Trophoblast cell (in vitro differentiated cells and primary cell): Measurements from ENCODE around the gene PCDHGA4.
"Not testable (repeated sequence)": the region's sequence is repeated elsewhere in the genome, so short reads cannot be mapped to it uniquely, and the experiment has no call there.

Source experiments
- DNase-seq, 2 donors: peaks; one replicate each; pipeline ENCODE4 v3.0.0-alpha.2; 2016
- H2AFZ ChIP-seq: 2 replicates; pipeline ENCODE4 v1.6.1; 2013; ENCODE audit warnings: low read length, moderate library complexity, mild to moderate bottlenecking; ENCODE audit not compliant: insufficient read depth, poor library complexity
- H2AK5ac ChIP-seq: 2 replicates; pipeline ENCODE4 v1.6.1; 2013; ENCODE audit warnings: mild to moderate bottlenecking, low read length
- H2BK120ac ChIP-seq: 2 replicates; pipeline ENCODE4 v1.6.1; 2013; ENCODE audit warnings: low read length, mild to moderate bottlenecking, moderate library complexity; ENCODE audit not compliant: insufficient read depth, poor library complexity
- H2BK12ac ChIP-seq: 2 replicates; pipeline ENCODE4 v1.6.1; 2013; ENCODE audit warnings: mild to moderate bottlenecking, low read length, moderate library complexity
- H2BK5ac ChIP-seq: 2 replicates; pipeline ENCODE4 v1.6.1; 2013; ENCODE audit warnings: low read length, low read depth, moderate library complexity, mild to moderate bottlenecking; ENCODE audit not compliant: poor library complexity
- H3K14ac ChIP-seq: 2 replicates; pipeline ENCODE4 v1.6.1; 2013; ENCODE audit warnings: mild to moderate bottlenecking, low read length
- H3K18ac ChIP-seq: 2 replicates; pipeline ENCODE4 v1.6.1; 2013; ENCODE audit warnings: mild to moderate bottlenecking, low read length
- H3K23ac ChIP-seq: 2 replicates; pipeline ENCODE4 v1.6.1; 2013; ENCODE audit warnings: low read length
- H3K27ac ChIP-seq: 2 replicates; pipeline ENCODE4 v1.5.1; 2013; ENCODE audit warnings: low read depth, mild to moderate bottlenecking, inconsistent platforms, low read length, moderate library complexity
- H3K27me3 ChIP-seq: 2 replicates; pipeline ENCODE4 v1.6.1; 2013; ENCODE audit warnings: inconsistent platforms, mild to moderate bottlenecking, low read length, moderate library complexity; ENCODE audit not compliant: insufficient read depth
- H3K36me3 ChIP-seq, 2 experiments: 1 replicate in 1 of 2; 2 replicates in 1 of 2; pipeline ENCODE4 v1.6.1; 2013; ENCODE audit warnings: low read length in 2 of 2, mild to moderate bottlenecking in 2 of 2, moderate library complexity in 1 of 2; ENCODE audit not compliant: insufficient read depth in 2 of 2, control insufficient read depth in 1 of 2
- H3K4ac ChIP-seq: 2 replicates; pipeline ENCODE4 v1.6.1; 2013; ENCODE audit warnings: low read depth, mild to moderate bottlenecking, low read length, moderate library complexity
- H3K4me1 ChIP-seq, 2 experiments: 1 replicate in 1 of 2; 2 replicates in 1 of 2; pipeline ENCODE4 v1.6.1; 2013; ENCODE audit warnings: low read length in 2 of 2, mild to moderate bottlenecking in 2 of 2, moderate library complexity in 1 of 2; ENCODE audit not compliant: insufficient read depth in 2 of 2, control insufficient read depth in 1 of 2
- H3K4me2 ChIP-seq: 2 replicates; pipeline ENCODE4 v1.6.1; 2013; ENCODE audit warnings: inconsistent platforms, mild to moderate bottlenecking, low read length, moderate library complexity
- H3K4me3 ChIP-seq: 2 replicates; pipeline ENCODE4 v1.5.1; 2013; ENCODE audit warnings: mild to moderate bottlenecking, low read depth, low read length, inconsistent platforms
- H3K79me1 ChIP-seq: one replicate; pipeline ENCODE4 v1.6.1; 2013; ENCODE audit warnings: low read length
- H3K79me2 ChIP-seq: 2 replicates; pipeline ENCODE4 v1.6.1; 2013; ENCODE audit warnings: low read length, mild to moderate bottlenecking; ENCODE audit not compliant: control insufficient read depth, insufficient read depth, poor library complexity
- H3K9ac ChIP-seq: 2 replicates; pipeline ENCODE4 v1.6.1; 2013; ENCODE audit warnings: mild to moderate bottlenecking, low read length
- H3K9me3 ChIP-seq: 2 replicates; pipeline ENCODE4 v1.6.1; 2013; ENCODE audit warnings: low read depth, mild to moderate bottlenecking, control low read depth, inconsistent platforms, low read length; ENCODE audit not compliant: insufficient read depth
- H4K12ac ChIP-seq: 2 replicates; pipeline ENCODE4 v1.6.1; 2013; ENCODE audit warnings: low read depth, mild to moderate bottlenecking, low read length, moderate library complexity
- H4K8ac ChIP-seq: 2 replicates; pipeline ENCODE4 v1.6.1; 2013; ENCODE audit warnings: low read depth, mild to moderate bottlenecking, low read length, moderate library complexity
- H4K91ac ChIP-seq: one replicate; pipeline ENCODE4 v1.6.1; 2013; ENCODE audit warnings: low read depth, mild to moderate bottlenecking, low read length, moderate library complexity
- WGBS: extraction: QIAGEN DNeasy Blood & Tissue Kit; methylation state at CpG from one replicate; pipeline ENCODE4 v1.1.7; 2013; ENCODE audit warnings: missing lambda C conversion rate; ENCODE audit not compliant: insufficient read length, insufficient coverage; ENCODE audit errors: extremely low coverage; 5-methylcytosine and 5-hydroxymethylcytosine counted together

The PCDHGA4 gene

DNA sequence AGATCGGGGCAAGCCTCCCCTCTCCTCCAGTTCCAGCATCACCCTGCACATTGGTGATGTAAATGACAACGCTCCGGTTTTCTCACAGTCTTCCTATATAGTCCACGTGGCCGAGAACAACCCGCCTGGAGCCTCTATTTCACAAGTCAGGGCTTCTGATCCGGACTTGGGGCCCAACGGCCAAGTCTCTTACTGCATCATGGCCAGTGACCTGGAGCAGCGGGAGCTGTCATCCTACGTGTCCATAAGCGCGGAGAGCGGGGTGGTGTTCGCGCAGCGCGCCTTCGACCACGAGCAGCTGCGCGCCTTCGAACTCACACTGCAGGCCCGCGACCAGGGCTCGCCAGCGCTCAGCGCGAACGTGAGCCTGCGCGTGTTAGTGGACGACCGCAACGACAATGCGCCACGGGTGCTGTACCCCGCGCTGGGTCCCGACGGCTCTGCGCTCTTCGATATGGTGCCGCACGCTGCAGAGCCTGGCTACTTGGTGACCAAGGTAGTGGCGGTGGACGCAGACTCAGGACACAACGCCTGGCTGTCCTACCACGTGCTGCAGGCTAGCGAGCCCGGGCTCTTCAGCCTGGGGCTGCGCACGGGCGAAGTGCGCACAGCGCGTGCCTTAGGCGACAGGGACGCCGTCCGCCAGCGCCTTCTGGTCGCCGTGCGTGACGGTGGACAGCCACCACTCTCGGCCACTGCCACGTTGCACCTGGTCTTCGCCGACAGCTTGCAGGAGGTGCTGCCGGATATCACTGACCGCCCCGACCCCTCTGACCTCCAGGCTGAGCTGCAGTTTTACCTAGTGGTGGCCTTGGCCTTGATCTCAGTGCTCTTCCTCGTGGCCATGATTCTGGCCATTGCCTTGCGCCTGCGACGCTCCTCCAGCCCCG lies 34.6 kb downstream of the PCDHGA4 start:
- peaks cover 40% of the 10 kb centered on the region for H3K9me3 ChIP-seq
- H2AK5ac ChIP-seq = no peak overlapping the region
- no peak overlapping the region for H4K12ac ChIP-seq
- H3K4me1 ChIP-seq = no peaks in the 10 kb centered on the region
- H3K27ac ChIP-seq = no peak overlapping the region
- no peak overlapping the region for H3K18ac ChIP-seq
- no peaks in the 10 kb centered on the region for H3K27me3 ChIP-seq
- no CpG with 5 or more reads among the region's 77 CpGs for WGBS
- no peak overlapping the region for H2BK120ac ChIP-seq
- no peak overlapping the region for H3K9ac ChIP-seq
- no peak overlapping the region for H2BK12ac ChIP-seq
- no peak overlapping the region for H3K23ac ChIP-seq
- H4K91ac ChIP-seq = no peak overlapping the region
- no peak overlapping the region for H3K4me3 ChIP-seq
- no peak overlapping the region for H4K8ac ChIP-seq
- no peaks in the 10 kb centered on the region for H3K79me1 ChIP-seq
- H2BK5ac ChIP-seq = no peak overlapping the region
- H2AFZ ChIP-seq = no peak overlapping the region
- no peak for DNase-seq
- H3K79me2 ChIP-seq = no peaks in the 10 kb centered on the region
- peaks cover 19 to 23% of the 10 kb centered on the region in 2 experiments for H3K36me3 ChIP-seq
- no peak overlapping the region for H3K4ac ChIP-seq
- no peak overlapping the region for H3K4me2 ChIP-seq
- H3K14ac ChIP-seq = no peak overlapping the region

- Histone ChIP-seq H3K36me3 (peaks cover 19 to 25% of the 10 kb centered on the region in 2 experiments), H3K79me2 (no peaks in the 10 kb centered on the region), H3K4me1 (no peaks in the 10 kb centered on the region), H3K18ac (no peak within 1 kb of the TSS), H2AFZ (no peak within 1 kb of the TSS), H3K14ac (no peak within 1 kb of the TSS), H3K27me3 (no peaks in the 10 kb centered on the region), H2BK120ac (no peak within 1 kb of the TSS), H2BK5ac (no peak within 1 kb of the TSS), H2AK5ac (no peak within 1 kb of the TSS), H3K4ac (no peak within 1 kb of the TSS), H4K12ac (no peak within 1 kb of the TSS), H3K23ac (no peak within 1 kb of the TSS), H3K4me2 (no peak within 1 kb of the TSS), H4K91ac (no peak within 1 kb of the TSS), H3K79me1 (no peaks in the 10 kb centered on the region), H4K8ac (no peak within 1 kb of the TSS), H2BK12ac (no peak within 1 kb of the TSS), H3K9me3 (peaks cover 38% of the 10 kb centered on the region), H3K27ac (no peak within 1 kb of the TSS), H3K4me3 (no peak within 1 kb of the TSS), H3K9ac (no peak within 1 kb of the TSS)
- no peak for DNase-seq
- WGBS = no CpG with 5 or more reads among the region's 38 CpGs
Measured at GRCh38 chr5:141392429-141393198, 37.8 kb downstream of the PCDHGA4 start, which contains the start of gene PCDHGA8. Gene PCDHGA8 (plus strand): TSS chr5:141392633. CDS start chr5:141392814, 181 bp downstream.

DNA sequence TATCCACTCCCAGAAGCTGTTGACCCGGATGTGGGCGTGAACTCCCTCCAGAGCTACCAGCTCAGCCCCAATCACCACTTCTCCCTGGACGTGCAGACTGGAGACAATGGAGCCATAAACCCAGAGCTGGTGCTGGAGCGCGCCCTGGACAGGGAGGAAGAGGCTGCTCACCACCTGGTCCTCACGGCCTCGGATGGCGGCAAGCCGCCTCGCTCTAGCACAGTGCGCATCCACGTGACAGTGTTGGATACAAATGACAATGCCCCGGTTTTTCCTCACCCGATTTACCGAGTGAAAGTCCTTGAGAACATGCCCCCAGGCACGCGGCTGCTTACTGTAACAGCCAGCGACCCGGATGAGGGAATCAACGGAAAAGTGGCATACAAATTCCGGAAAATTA lies 38.4 kb downstream of the PCDHGA4 start:
- no CpG with 5 or more reads among the region's 21 CpGs for WGBS
- Histone ChIP-seq H3K4me3 (no peak overlapping the region), H2BK5ac (no peak overlapping the region), H3K27ac (no peak overlapping the region), H3K9me3 (peaks cover 39% of the 10 kb centered on the region), H3K27me3 (no peaks in the 10 kb centered on the region), H2AK5ac (no peak overlapping the region), H3K4ac (no peak overlapping the region), H3K4me1 (no peaks in the 10 kb centered on the region), H3K79me2 (no peaks in the 10 kb centered on the region), H2BK120ac (no peak overlapping the region), H3K18ac (no peak overlapping the region), H3K14ac (no peak overlapping the region), H3K9ac (no peak overlapping the region), H4K91ac (no peak overlapping the region), H3K4me2 (no peak overlapping the region), H2BK12ac (no peak overlapping the region), H4K12ac (no peak overlapping the region), H3K36me3 (peaks cover 19 to 27% of the 10 kb centered on the region in 2 experiments), H2AFZ (no peak overlapping the region), H3K79me1 (no peaks in the 10 kb centered on the region), H4K8ac (no peak overlapping the region), H3K23ac (no peak overlapping the region)
- no peak for DNase-seq

GRCh38 chr5:141394401-141395187 lies 39.8 kb downstream of the PCDHGA4 start:
- not testable (repeated sequence) for H3K79me1 ChIP-seq, DNase-seq, H4K91ac ChIP-seq, H3K4ac ChIP-seq, H3K23ac ChIP-seq, H2BK120ac ChIP-seq, H2BK5ac ChIP-seq, H3K14ac ChIP-seq, H4K12ac ChIP-seq, H3K18ac ChIP-seq, H2BK12ac ChIP-seq, H2AK5ac ChIP-seq, H3K4me1 ChIP-seq, H4K8ac ChIP-seq, H3K4me2 ChIP-seq, H2AFZ ChIP-seq, H3K27me3 ChIP-seq, H3K79me2 ChIP-seq, H3K27ac ChIP-seq, H3K9ac ChIP-seq
- WGBS = no CpG with 5 or more reads among the region's 53 CpGs
- peaks cover 34% of the 10 kb centered on the region for H3K9me3 ChIP-seq
- H3K4me3 ChIP-seq = peak overlapping the region; percentile 23
- peaks cover 17 to 25% of the 10 kb centered on the region in 2 experiments for H3K36me3 ChIP-seq
